HTERT RPE-1 (cell line): ENCODE data around the gene LLGL2.
"Not testable (repeated sequence)": the region's sequence is repeated elsewhere in the genome, so short reads cannot be mapped to it uniquely, and the experiment has no call there.

ENCODE experiments used
- in situ Hi-C: fragments of 300-500 bp; cut with MboI; formaldehyde crosslinking; loops from 4 replicates; pipeline ENCODE4 v1.14.3; 2020; ENCODE audit warnings: low sequenced_read_pairs

LLGL2 gene

GRCh38 chr17:75507733-75508719 lies 17.5 kb upstream of the LLGL2 start:
- in situ Hi-C loops, result no loop called here

- in situ Hi-C loops, result no loop called here
Observed at GRCh38 chr17:75508931-75509361, 16.6 kb upstream of the LLGL2 start.

GRCh38 chr17:75509528-75510258 lies 15.8 kb upstream of the LLGL2 start:
- in situ Hi-C loops, result no loop called here

- in situ Hi-C loops, result no loop called here
Observed at GRCh38 chr17:75511270-75511609, 14.3 kb upstream of the LLGL2 start.

GRCh38 chr17:75511610-75512575 lies 13.6 kb upstream of the LLGL2 start:
- in situ Hi-C loops, result no loop called here

- in situ Hi-C loops, result no loop called here
Observed at GRCh38 chr17:75512926-75513640, 12.4 kb upstream of the LLGL2 start.

- in situ Hi-C loops, result no loop called here
Observed at GRCh38 chr17:75513641-75514000, 11.9 kb upstream of the LLGL2 start.

GRCh38 chr17:75514299-75514918 lies 11.1 kb upstream of the LLGL2 start:
- in situ Hi-C loops, result no loop called here

- in situ Hi-C loops, result no loop called here
Observed at GRCh38 chr17:75514919-75515495, 10.5 kb upstream of the LLGL2 start.

- in situ Hi-C loops, result no loop called here
Observed at GRCh38 chr17:75515496-75516254, 9.8 kb upstream of the LLGL2 start, which contains the start of gene CASKIN2. Gene CASKIN2, minus strand, starts transcription at chr17:75515537. Its CDS starts 1,733 bp downstream, at chr17:75513804.

- in situ Hi-C loops, result no loop called here
Observed at GRCh38 chr17:75516255-75516618, 9.3 kb upstream of the LLGL2 start, which contains the start of gene TSEN54. Gene TSEN54, plus strand, starts transcription at chr17:75516528. Its CDS starts 33 bp downstream, at chr17:75516561.

- in situ Hi-C loops, result no loop called here
Observed at GRCh38 chr17:75516619-75517296, 8.7 kb upstream of the LLGL2 start.

GRCh38 chr17:75517297-75517865 lies 8.1 kb upstream of the LLGL2 start:
- in situ Hi-C loops, result no loop called here

GRCh38 chr17:75518201-75518600 lies 7.3 kb upstream of the LLGL2 start:
- in situ Hi-C loops, result no loop called here

GRCh38 chr17:75518983-75519537 lies 6.4 kb upstream of the LLGL2 start:
- in situ Hi-C loops, result no loop called here

GRCh38 chr17:75520413-75520812 lies 5.1 kb upstream of the LLGL2 start:
- in situ Hi-C loops, result not testable (repeated sequence)

GRCh38 chr17:75521290-75521689 lies 4.2 kb upstream of the LLGL2 start:
- in situ Hi-C loops, result no loop called here
